GM18873 (cell line): ENCODE data around the gene DUT.

Experiments used
- ATAC-seq: cut with Tn5 transposase; IDR thresholded peaks from one replicate; pipeline ENCODE4 v1.9.1; 2021; ENCODE audit warnings: mild to moderate bottlenecking, moderate library complexity, moderate number of reproducible peaks; ENCODE audit not compliant: unreplicated experiment, low FRiP score

The DUT gene

DNA sequence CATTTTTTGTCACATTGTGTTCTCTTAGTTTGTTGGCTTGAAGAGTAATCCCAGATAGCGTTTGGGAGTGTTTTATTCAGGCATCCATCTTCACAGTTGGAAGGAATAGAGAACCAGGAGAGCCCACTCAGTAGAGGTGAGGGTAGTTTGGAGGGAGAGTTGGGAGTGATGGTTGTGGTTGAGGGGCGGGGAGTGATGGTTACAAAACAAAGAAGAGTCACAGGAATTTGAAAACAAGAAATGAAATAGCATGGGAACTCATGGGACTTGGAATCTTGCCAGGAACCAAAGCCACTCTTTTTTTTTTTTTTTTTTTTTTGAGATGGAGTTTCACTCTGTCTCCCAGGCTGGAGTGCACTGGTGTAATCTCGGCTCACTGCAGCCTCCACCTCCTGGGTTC, 36.3 kb downstream of the DUT start:
- no peak for ATAC-seq

GRCh38 chr15:48370460-48370859, 39.2 kb downstream of the DUT start:
- no peak for ATAC-seq

DNA sequence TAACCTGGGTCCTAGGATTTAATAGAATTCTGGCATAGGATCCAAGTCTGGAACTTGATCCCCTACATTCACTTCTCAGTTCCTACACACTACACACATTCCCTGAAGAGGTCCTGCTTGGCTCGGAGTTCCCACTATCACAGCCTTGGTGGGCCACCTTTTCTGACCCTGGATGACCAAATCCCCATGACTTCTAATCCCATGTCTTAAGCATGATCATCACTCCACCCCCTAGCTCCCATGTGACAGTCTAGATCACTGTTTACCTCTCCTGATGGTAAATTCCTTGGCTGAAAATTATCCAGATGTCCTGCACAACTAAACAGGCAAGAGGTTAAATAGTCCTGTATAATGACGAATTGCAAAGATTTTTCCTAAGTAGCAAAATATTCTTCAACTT, 40.3 kb downstream of the DUT start:
- ATAC-seq, result no peak

GRCh38 chr15:48371961-48372360, 40.7 kb downstream of the DUT start:
- ATAC-seq, result no peak

DNA sequence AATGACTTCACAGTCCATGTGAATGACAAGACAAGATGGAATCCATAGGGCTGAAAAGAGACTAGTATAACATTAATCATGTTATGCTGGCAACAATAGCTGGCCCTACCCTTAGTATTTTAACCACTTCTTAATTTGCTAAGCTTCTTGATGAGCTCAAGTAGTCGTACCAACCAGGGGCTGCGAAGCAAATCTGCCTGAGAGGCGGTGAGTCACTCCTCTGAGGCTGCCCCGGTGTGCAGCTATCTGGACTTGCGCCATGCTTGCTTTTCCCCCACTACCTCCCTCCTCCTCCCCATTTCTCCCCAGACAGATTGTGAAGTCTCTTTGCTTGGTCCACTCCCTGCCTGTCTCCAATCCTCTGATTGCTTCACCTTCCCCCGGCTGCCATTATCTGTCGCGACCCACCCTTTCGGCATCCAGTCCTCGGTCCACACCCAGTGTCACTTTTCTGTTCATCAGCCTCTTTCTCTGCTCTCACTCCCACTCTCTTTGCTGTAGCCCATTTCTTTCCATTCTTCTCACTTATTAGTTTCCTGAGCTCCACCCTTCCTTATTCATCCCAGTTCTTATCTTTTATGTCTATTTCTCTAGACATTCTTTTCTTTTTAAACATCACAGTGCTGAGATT, 42.7 kb downstream of the DUT start:
- ATAC-seq, result no peak

GRCh38 chr15:48374472-48374871, 43.2 kb downstream of the DUT start:
- no peak for ATAC-seq

DNA sequence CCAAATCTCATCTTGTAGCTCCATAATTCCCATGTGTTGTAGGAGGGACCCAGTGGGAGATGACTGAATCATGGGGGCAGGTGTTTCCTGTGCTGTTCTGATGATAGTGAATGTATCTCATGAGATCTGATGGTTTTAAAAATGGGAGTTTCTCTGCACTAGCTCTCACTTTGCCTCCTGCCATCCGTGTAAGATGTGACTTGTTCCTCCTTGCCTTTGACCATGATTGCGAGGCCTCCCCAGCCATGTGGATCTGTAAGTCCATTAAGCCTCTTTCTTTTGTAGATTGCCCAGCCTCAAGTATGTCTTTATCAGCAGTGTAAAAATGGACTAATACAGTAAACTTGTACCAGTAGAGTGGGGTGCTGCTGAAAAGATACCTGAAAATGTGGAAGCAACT, 44.5 kb downstream of the DUT start:
- no peak for ATAC-seq

DNA sequence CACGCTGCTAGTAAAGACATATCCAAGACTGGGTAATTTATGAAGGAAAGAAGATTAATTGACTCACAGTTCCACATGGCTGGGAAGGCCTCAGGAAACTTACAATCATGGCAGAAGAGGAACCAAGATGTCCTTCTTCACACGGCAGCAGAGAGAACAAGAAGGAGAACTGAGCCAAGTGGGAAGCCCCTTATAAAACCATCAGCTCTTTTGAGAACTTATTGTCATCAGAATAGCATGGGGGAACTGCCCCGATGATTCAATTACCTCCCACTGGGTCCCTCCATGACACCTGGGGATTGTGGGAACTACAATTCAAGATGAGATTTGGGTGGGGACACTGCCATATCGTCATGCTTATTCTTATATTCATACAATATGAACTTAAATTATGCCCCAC, 49.0 kb downstream of the DUT start:
- no peak for ATAC-seq

DNA sequence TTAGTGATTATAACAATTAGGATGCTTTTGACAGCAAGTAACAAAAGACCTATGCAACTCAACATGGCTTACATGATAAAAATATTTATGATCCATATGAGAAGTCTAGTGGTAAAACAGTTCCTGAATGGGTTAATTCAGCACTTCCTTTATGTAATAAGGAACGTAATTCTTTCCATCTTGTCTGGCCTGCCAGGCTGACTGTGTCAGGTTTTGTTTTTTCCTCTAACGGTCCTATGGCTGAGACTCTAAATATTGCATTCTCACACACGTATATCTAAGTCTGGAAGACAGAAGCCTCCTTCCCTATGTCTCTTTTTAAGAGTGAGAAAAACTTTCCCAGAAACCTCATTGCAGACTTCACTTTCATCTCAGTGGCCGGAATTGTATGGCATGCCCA, 50.6 kb downstream of the DUT start:
- ATAC-seq, result no peak

GRCh38 chr15:48383031-48383430, 51.8 kb downstream of the DUT start:
- ATAC-seq, result no peak

DNA sequence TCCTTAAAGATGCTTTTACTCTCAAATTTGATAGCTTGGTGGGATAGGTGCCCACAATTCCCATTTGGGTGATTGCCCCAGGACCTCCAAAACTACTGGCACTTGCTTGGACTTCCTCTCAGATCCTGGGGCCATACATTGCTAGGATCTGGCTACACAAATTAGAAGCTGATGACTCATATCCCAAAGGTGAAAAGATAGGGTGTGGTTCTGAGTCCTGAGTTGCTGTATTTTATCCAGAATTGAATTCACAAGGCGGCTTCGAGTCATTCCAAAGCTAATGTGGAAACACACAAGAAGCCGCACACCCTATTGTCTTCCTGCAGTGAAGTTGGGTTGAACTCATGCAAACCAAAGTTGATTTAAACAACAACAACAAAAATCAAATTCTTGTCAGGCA, 53.4 kb downstream of the DUT start:
- no peak for ATAC-seq

DNA sequence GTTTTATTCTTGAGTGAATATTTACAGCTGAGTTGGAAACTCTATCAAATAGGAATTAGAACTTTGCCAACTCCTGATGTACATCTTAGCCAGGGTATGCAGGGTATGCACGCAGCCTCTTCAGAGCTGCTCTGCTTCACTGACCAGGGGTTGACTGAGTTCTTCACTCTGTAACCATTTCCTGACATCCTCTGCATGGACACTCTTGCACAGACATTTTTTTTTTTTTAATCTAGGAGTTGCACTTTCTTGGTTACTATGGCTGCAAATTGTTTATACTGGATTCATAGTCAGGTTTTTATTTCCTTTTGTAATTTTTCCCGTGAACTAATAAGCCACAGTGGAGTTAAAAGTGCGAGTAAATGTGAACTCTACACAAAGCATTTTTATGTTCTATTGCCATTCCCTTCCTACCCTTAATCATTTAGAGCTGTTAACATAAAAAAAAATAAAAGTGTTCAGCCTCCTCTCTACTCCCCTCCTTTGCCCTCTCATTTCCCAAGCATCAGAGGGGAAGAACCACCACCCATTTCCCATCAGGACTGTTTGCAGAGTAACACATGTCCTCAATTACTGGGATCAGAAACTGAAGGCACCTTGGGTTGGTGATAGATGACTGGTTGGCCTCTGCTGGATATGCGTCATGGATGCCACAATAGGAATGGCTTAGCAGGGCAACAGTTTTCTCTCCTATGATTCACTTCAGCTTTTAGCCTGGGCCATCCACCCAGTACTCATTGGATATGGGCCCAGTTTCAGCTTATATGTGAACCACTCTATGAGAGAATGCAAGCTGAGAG, 54.0 kb downstream of the DUT start:
- ATAC-seq, result no peak

- ATAC-seq, result no peak
These were observed 57.0 kb downstream of the DUT start for GRCh38 chr15:48388016-48388851.

DNA sequence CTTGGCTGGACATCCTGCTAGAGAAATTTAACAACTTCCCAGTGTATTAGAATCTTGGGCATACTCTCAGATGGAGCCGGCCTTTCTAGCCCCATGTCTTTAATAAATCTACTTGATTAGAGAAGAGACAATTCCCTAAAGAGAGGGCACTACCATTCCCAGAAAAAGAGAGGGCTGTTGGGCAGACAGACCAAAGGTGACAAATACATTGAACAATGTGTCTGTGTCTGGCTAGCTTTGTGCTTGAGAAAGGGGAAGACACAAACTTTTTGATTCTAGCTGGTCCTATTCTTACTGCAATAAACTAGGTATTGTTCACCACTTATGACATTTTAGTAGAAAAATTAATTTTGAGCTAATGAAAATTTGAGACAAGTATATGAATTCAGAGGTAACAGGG, 57.7 kb downstream of the DUT start:
- ATAC-seq, result no peak

DNA sequence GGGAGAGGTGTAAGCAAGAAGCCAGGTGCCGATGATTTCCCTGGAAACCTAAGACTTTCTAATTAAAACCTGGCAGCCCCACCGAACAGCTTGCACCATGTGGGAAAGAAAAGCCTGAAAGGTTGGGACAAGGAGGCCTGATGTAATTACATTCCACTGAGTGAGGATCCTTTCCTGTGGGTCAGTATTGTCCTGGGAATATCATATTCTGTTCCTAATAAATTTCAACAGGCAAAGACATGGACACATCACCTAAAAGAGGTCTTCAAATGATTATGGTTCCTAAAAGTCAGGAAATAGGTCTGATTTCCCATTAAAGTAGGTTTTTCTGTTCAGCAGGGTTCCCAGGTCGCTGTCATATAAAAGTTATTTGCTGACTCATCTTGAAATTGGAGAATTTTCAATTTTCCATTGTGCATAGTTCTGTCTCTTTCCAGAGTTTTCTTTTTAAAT, 58.5 kb downstream of the DUT start:
- no peak for ATAC-seq

DNA sequence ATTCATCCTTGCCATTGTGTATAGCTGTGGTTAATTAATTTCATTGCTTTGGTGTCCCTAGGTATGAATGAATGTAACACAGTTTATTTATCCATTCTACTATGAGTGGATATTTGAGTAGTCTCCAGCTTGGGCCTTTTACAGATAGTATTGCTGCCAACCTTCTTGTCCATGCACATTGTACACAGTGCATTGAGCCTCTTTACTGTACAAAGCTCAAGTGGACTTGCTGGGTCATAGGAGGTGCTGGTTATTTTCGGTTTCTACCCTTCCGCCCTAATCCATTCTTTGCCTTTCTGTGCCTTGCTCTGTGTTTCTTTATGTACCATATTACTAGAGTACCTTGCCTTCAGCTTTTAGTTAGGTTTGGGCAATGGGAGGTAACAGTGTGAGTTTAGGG, 60.7 kb downstream of the DUT start:
- no peak for ATAC-seq

DNA sequence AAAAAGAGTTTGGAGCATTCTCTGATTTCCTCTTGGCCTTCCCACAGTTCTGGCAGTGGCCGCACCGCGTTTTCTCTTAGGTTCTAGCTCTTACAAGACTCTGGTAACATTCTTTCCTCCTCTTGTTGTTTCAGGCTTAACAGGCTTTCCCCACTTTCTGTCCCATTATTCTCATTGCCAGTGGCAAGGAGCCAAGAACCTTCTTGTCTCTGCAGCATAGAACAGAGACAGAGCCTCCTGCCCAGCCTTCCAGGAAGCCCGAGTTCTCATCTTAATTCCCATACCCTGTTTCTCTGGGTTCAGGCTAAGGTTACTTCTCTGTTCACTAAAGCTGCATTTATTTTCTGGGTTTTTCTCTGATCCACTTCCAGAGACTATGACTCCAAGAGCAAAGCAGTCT, 61.1 kb downstream of the DUT start:
- ATAC-seq, result no peak
